Left renal cortex interstitium (tissue), 4 donors: ENCODE data around the gene LMNTD2. TPM values are rescaled to one million over a fixed set of nuclear protein-coding genes. Genes with fewer than 3 reads are reported as not detected.

Experiments
- DNase-seq, 4 donors: peaks; one replicate each; pipeline ENCODE4 v3.0.0-alpha.2; 2013; ENCODE audit warnings: low read depth in 4 of 4, low spot score in 2 of 4, missing footprints in 1 of 4
- polyA plus RNA-seq, 4 donors: library from polyadenylated mRNA; unstranded; fragments of 120-200 nt; gene quantifications; one replicate each; pipeline ENCODE4 v1.2.1, GENCODE V29; 2013; ENCODE audit not compliant: insufficient read length in 4 of 4

The LMNTD2 gene
- polyA plus RNA-seq, 4 donors = 3.0 to 7.3 (median 4.7) TPM

DNA sequence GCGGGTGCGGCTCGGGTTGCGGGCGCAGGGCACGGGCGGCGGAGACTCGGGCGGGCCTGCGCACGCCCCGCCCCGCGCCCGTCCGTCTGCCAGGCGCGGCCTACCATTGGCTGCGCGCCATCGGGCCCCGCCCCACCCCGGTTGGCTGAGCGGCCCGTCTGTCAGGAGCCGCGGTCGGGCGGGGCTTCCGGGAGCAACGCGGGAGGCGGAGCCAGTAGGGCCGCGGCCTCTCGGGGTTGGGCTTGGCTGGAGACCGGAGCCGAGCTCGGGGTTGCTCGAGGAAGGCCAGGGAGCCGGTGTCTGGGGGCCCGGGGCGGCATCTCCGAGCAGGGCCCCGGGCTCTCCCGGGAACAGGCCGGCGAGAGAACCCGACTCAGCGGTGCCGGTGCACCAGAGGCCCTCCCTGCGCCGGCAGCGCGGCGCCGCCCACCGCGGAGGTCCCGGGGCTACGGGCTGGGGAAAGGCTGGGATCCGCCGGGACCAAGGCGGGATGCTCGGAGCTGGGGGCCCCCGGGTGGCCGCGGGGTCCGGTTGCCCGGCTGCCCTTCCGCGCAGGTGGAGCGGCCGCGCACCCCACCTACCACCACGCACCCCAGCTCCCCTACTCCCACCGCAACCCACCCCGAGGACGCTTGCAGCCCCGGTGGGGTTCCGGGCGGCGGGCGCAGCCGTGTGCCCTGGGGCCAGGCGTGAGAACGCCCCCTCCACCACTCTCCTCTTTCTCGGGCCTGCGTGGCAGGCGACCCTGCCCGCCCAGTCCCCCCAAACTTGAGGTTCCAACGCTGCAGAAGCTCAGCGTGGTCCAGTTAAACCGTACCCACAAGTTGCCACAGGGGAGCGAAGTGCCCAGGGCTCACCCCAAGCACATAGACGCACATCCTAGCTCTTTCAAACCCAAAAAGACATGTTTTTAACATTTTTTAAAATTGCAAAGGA lies 24.8 kb downstream of the LMNTD2 start, which contains the start of gene HRAS:
HRAS (minus strand) TSS at position 58 of the 936 bp plus-strand sequence.
- DNase-seq = peak; percentile 60 to 91 (median 86)

DNA sequence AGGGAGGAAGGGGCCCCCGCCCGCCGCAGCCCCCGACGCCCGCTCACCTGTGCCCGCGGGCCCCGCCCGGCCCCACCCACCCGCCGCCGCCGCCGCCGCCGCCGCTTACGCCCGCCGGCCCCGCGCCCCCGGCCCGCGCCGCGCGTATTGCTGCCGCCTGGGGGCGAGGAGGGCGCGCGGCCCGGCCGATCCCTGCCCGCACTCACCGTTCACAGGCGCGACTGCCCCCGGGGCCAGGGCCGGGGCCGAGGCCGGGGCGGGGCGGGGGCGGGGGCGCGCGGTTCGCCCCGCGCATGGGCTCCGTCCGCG lies 25.4 kb downstream of the LMNTD2 start:
- no peak for DNase-seq

DNA sequence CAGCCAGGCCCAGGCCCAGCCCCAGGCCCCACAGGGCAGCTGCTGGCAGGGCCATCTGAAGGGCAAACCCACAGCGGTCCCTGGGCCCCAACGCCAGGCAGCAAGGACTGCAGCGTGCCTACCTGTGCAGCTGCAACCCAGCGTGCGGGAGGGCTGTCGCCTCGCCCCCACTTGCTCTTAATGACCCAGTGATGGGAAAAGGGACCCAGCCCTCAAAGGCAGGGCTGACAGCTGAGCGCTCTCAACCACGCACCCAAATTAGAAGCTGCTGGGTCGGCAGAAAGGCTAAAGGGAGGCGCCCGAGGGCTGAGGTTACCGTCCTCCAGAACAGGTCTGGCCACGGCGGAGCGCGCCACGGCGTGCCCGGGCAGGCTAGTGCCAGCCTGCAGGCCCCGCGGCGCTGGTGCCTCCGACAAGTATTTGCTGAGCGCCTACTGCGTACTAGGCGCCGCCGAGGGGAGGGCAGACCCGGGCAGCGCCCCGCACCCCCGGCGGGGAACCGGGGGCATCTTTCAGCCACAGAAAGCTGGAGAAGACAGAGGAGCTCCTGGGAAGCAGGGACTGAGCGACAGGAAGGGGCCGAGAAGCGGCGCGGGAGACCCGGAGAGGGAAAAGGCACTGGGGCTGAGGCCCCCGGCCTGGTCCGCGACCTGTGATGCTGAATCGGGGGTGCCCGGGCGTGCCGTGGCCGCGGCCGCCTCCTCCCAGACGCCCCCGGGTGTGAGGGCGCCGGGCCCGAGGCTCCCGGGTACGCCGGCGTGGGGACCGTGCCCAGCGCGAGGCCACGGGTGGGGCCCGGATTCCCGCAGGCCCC lies 25.9 kb downstream of the LMNTD2 start:
- no peak for DNase-seq

DNA sequence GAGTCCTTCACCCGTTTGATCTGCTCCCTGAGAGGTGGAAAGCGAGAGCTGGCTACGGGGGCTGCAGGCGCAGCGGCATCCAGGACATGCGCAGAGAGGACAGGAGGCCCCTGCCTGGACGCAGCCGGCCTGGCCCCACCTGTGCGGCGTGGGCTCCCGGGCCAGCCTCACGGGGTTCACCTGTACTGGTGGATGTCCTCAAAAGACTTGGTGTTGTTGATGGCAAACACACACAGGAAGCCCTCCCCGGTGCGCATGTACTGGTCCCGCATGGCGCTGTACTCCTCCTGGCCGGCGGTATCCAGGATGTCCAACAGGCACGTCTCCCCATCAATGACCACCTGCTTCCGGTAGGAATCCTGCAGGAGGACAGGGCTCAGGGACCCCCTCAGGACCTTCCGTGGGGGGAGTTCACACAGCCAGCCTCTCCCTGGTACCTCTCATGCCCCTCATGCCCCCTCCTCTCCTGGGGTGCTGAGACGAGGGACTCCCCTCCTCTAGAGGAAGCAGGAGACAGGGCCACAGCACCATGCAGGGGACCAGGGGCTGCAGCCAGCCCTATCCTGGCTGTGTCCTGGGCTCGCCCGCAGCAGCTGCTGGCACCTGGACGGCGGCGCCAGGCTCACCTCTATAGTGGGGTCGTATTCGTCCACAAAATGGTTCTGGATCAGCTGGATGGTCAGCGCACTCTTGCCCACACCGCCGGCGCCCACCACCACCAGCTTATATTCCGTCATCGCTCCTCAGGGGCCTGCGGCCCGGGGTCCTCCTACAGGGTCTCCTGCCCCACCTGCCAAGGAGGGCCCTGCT lies 26.7 kb downstream of the LMNTD2 start:
- no peak for DNase-seq

GRCh38 chr11:532986-533585 lies 27.5 kb downstream of the LMNTD2 start:
- no peak for DNase-seq

GRCh38 chr11:532527-532985 lies 28.0 kb downstream of the LMNTD2 start:
- DNase-seq = no peak

DNA sequence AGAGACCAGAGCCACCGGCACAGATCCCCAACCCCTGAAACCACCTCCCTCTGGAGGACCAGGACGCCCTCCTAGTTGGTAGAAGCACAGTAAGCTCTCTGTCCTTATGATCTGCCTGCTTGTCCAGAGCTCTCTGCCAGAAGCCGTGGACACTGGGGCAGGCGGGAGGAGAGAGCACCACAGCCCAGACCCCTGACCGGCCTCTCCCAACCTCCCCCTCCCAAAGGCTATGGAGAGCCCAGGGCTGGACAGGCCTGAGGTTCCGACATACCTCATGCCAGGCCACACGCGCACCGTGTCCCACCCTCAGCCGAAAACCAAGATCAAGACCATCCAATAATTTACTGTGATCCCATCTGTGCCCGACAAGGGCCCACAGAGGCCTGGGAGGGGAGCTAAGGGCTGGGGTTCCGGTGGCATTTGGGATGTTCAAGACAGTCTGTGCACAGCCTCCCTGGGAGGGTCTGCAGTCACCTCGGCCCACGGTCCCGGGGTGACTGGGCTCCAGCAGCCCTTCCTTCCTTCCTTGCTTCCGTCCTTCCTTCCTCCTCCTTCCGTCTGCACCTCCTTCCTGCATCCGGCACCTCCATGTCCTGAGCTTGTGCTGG lies 28.5 kb downstream of the LMNTD2 start:
- no peak for DNase-seq

GRCh38 chr11:530960-531831 lies 29.3 kb downstream of the LMNTD2 start:
- DNase-seq = no peak

GRCh38 chr11:529728-530411 lies 30.7 kb downstream of the LMNTD2 start:
- no peak for DNase-seq

DNA sequence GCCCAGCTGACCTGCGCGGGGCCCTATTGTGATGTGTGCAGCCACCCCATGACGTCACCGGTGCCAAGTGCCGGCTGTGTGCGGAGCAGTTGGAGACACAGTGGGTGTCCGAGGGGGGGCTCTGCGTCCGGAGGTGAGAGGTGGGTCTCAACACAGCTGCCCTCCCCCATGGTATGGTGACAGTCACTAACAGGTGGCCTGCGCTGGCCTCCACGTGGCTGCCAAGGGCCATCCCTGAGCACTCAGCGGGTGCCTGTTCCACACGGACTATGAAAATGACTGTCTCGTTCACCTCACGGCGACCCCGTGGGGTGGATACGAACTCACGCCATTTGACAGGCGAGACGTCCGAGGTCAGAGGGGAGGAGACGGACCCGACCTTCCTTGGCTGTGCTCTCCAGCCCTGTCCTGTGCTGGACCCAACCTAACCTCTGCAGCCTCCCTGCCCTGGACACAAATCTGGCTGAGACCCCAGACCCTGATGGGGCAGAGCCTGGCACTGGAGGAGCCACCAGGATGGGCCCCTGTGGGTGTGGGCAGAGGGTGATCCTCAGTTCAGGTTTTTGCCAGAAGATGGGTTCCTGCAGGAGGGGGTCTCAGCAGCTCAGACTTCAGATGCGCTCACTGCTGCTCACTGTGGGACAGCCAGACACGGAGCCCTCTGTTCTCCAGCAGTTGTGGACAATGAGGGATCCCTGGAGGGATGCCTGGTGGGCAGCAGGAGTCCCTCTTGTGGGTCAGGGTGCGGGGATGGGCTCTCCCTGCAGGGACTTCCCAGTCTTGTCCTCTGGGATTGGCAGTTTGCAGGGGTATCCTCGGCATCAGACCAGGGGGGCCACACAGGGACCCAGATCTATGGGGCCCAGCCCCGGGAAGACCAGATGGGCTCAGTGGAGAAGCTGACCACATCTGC lies 31.5 kb downstream of the LMNTD2 start:
- DNase-seq = no peak

- no peak for DNase-seq
Observed at GRCh38 chr11:528166-528814, 32.2 kb downstream of the LMNTD2 start.

- no peak for DNase-seq
Observed at GRCh38 chr11:526192-526591, 34.3 kb downstream of the LMNTD2 start.

DNA sequence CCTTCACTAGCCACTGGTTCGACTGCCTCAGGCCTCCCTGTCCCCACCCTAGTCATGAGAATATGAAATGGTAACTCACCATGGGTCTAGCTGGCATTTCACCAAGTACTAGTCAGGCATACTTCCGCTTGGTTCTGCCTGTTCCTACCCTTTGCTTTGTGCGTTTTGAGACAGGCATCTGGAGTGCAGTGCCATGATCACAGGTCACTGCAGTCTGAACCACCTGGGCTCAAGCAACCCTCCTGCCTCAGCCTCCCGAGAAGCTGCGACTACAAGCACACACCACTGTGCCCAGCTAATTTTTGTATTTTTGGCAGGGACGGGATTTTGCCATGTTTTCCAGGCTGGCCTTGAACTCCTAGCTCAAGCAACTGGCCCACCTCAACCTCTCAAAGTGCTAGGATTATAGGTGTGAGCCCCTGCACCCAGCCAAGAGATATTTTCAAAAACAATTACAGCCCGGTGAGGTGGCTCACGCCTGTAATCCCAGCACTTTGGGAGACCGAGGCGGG lies 39.3 kb downstream of the LMNTD2 start:
- DNase-seq = no peak

GRCh38 chr11:520428-521176 lies 39.9 kb downstream of the LMNTD2 start:
- no peak for DNase-seq

- DNase-seq = peak in 1 of 4 donors; percentile 55
Observed at GRCh38 chr11:518463-519202, 41.9 kb downstream of the LMNTD2 start.
